Calu3 (cell line): ENCODE data around the gene HBS1L. TPM values are rescaled to one million over a fixed set of nuclear protein-coding genes. Genes with fewer than 3 reads are reported as not detected.

Experiments
- BruUV-seq: library from RNA; stranded (reverse); fragments of 400-500 nt; replicated peaks from 2 replicates; lab custom pipeline; 2021; lab: Mats Ljungman, UMichigan
- CTCF ChIA-PET: fragments of 300-600 bp; sonication (Branson Sonifier 250); formaldehyde crosslinking; loops from one replicate; lab custom pipeline; 2022; ENCODE audit warnings: antibody characterized with exemption; lab: Charles Lee
- DNase-seq: peaks from one replicate; pipeline ENCODE4 v3.0.0; 2022
- H3K27ac Mint-ChIP-seq: one replicate; pipeline ENCODE4 v1.8.0; 2022; ENCODE audit warnings: mixed read lengths; ENCODE audit not compliant: unreplicated experiment
- H3K27me3 Mint-ChIP-seq: one replicate; pipeline ENCODE4 v1.8.0; 2022; ENCODE audit warnings: mixed read lengths; ENCODE audit not compliant: unreplicated experiment
- H3K36me3 Mint-ChIP-seq: one replicate; pipeline ENCODE4 v1.8.0; 2022; ENCODE audit warnings: mild to moderate bottlenecking, moderate library complexity, mixed read lengths; ENCODE audit not compliant: insufficient read depth, unreplicated experiment
- H3K4me1 Mint-ChIP-seq: one replicate; pipeline ENCODE4 v1.8.0; 2022; ENCODE audit warnings: mild to moderate bottlenecking, low read depth, mixed read lengths; ENCODE audit not compliant: unreplicated experiment
- H3K4me3 Mint-ChIP-seq: one replicate; pipeline ENCODE4 v1.8.0; 2022; ENCODE audit warnings: mild to moderate bottlenecking, low read depth, moderate library complexity, mixed read lengths; ENCODE audit not compliant: unreplicated experiment
- H3K9me3 Mint-ChIP-seq: one replicate; pipeline ENCODE4 v1.8.0; 2022; ENCODE audit warnings: low read depth, mixed read lengths; ENCODE audit not compliant: unreplicated experiment
- CTCF ChIP-seq: fragments of 200-600 bp; IDR thresholded peaks from one replicate; pipeline ENCODE4 v1.8.0; 2022; ENCODE audit warnings: antibody characterized with exemption; ENCODE audit not compliant: unreplicated experiment
- intact Hi-C: fragments of 100-400 bp; cut with micrococcal nuclease; formaldehyde crosslinking; loops from one replicate; pipeline ENCODE4 v1.10.0; 2022; ENCODE audit not compliant: unreplicated experiment
- total RNA-seq: library from RNA; stranded (reverse); gene quantifications from 2 replicates; pipeline ENCODE4 v1.2.3, GENCODE V29; 2022

HBS1L gene
- total RNA-seq, 1 experiment from 2014 or later, result 50.0 TPM

- Mint-ChIP-seq H3K4me1 (peaks cover 9% of the 10 kb centered on the region), H3K36me3 (no peaks in the 10 kb centered on the region), H3K27ac (no peak overlapping the region), H3K4me3 (no peak overlapping the region), H3K27me3 (no peaks in the 10 kb centered on the region), H3K9me3 (no peaks in the 10 kb centered on the region)
- no peak for DNase-seq
- TF ChIP-seq CTCF, result no peak
- BruUV-seq, result no TSS peak
- intact Hi-C loops, result no loop called here
- CTCF ChIA-PET, result no interaction called here
Observed at GRCh38 chr6:134932098-134932497, 122.5 kb downstream of the HBS1L start.

GRCh38 chr6:134930463-134930862, 124.2 kb downstream of the HBS1L start:
- Mint-ChIP-seq H3K36me3 (no peaks in the 10 kb centered on the region), H3K4me1 (peaks cover 9% of the 10 kb centered on the region), H3K27ac (no peak overlapping the region), H3K27me3 (no peaks in the 10 kb centered on the region), H3K4me3 (no peak overlapping the region), H3K9me3 (no peaks in the 10 kb centered on the region)
- BruUV-seq, result no TSS peak
- CTCF ChIA-PET, result no interaction called here
- TF ChIP-seq CTCF, result no peak
- intact Hi-C loops, result no loop called here
- DNase-seq, result no peak

GRCh38 chr6:134928151-134928900, 126.3 kb downstream of the HBS1L start:
- Mint-ChIP-seq H3K4me1 (no peaks in the 10 kb centered on the region), H3K9me3 (no peaks in the 10 kb centered on the region), H3K27ac (no peak overlapping the region), H3K36me3 (no peaks in the 10 kb centered on the region), H3K4me3 (no peak overlapping the region), H3K27me3 (no peaks in the 10 kb centered on the region)
- no peak for TF ChIP-seq CTCF
- DNase-seq, result no peak
- BruUV-seq, result no TSS peak
- intact Hi-C loops, result no loop called here
- CTCF ChIA-PET, result interaction anchor here (0.6 kb wide), 1 partner anchor 959 kb away, joined by 3 read pairs; no protein-coding TSS in a partner anchor

GRCh38 chr6:134925800-134926199, 128.8 kb downstream of the HBS1L start:
- no peaks in the 10 kb centered on the region for H3K27me3 Mint-ChIP-seq
- no peak overlapping the region for H3K27ac Mint-ChIP-seq
- BruUV-seq, result no TSS peak
- H3K4me1 Mint-ChIP-seq, result no peaks in the 10 kb centered on the region
- intact Hi-C loops, result no loop called here
- TF ChIP-seq CTCF, result no peak
- no peaks in the 10 kb centered on the region for H3K9me3 Mint-ChIP-seq
- no peaks in the 10 kb centered on the region for H3K36me3 Mint-ChIP-seq
- CTCF ChIA-PET, result no interaction called here
- H3K4me3 Mint-ChIP-seq, result no peak overlapping the region
- DNase-seq, result no peak
